HepG2 (cell line): Measurements from ENCODE around the gene SFXN5.

ENCODE experiments used
- ELF1 ChIP-seq: sonication (generic); formaldehyde crosslinking; IDR thresholded peaks from 2 replicates; pipeline ENCODE4 v1.4.0; 2020; ENCODE audit warnings: missing genetic modification reagents
- JUN ChIP-seq: sonication (generic); formaldehyde crosslinking; IDR thresholded peaks from 2 replicates; pipeline ENCODE4 v1.4.0; 2020; ENCODE audit warnings: mild to moderate bottlenecking, missing genetic modification reagents
- NFIB ChIP-seq: sonication (generic); formaldehyde crosslinking; IDR thresholded peaks from 2 replicates; pipeline ENCODE4 v1.9.0; 2021; ENCODE audit warnings: missing genetic modification reagents, mild to moderate bottlenecking, borderline replicate concordance
- NFRKB ChIP-seq: fragments of 450-650 bp; IDR thresholded peaks from 2 replicates; pipeline ENCODE4 v1.6.1; 2017
- PAXIP1 ChIP-seq: sonication (generic); formaldehyde crosslinking; conservative IDR thresholded peaks from 2 replicates; pipeline ENCODE4 v1.4.0; 2020; ENCODE audit warnings: mild to moderate bottlenecking, missing genetic modification reagents, moderate library complexity
- POLR2A ChIP-seq, 2 experiments: IDR thresholded peaks; 2 replicates each; pipeline ENCODE4 v1.6.1; 2011; ENCODE audit warnings: low read depth in 2 of 2, low read length in 2 of 2, mild to moderate bottlenecking in 1 of 2, moderate library complexity in 1 of 2; ENCODE audit not compliant: insufficient read depth in 1 of 2
- ZNF556 ChIP-seq: sonication (generic); formaldehyde crosslinking; IDR thresholded peaks from 2 replicates; pipeline ENCODE4 v1.4.0; 2020; ENCODE audit warnings: mild to moderate bottlenecking, missing genetic modification reagents, borderline replicate concordance
- TF ChIP-seq, protein P1 (sequence below): sonication (generic); formaldehyde crosslinking; IDR thresholded peaks from 2 replicates; pipeline ENCODE4 v1.5.0; 2020; ENCODE audit warnings: mild to moderate bottlenecking, missing genetic modification reagents, moderate library complexity

DNA sequence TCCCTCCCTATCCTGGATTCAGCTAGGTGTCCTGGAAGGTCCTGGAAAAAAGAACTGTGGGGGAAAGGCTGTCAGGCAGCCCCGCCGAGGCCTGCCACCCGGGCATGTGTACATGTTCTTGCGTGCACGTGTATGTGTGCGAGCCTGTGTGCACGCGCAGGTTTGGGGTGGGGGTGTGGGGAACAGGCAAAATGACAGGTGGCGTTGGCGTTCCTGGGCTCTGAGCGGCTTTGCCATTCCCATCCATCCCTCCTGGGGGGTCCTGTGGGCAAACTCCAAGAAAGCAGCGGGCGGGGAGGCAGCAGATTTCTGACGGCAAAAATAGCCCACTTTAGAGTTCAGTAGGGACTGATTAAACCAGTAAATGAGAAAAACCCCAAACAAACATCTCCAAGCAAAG, 118.6 kb downstream of the SFXN5 start:
- no peak for TF ChIP-seq ELF1
- TF ChIP-seq, protein P1, sequence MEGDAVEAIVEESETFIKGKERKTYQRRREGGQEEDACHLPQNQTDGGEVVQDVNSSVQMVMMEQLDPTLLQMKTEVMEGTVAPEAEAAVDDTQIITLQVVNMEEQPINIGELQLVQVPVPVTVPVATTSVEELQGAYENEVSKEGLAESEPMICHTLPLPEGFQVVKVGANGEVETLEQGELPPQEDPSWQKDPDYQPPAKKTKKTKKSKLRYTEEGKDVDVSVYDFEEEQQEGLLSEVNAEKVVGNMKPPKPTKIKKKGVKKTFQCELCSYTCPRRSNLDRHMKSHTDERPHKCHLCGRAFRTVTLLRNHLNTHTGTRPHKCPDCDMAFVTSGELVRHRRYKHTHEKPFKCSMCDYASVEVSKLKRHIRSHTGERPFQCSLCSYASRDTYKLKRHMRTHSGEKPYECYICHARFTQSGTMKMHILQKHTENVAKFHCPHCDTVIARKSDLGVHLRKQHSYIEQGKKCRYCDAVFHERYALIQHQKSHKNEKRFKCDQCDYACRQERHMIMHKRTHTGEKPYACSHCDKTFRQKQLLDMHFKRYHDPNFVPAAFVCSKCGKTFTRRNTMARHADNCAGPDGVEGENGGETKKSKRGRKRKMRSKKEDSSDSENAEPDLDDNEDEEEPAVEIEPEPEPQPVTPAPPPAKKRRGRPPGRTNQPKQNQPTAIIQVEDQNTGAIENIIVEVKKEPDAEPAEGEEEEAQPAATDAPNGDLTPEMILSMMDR (CRISPR knock-in tag) = no peak
- no peak for TF ChIP-seq JUN (CRISPR knock-in tag)
- TF ChIP-seq NFRKB = no peak
- no peak for TF ChIP-seq PAXIP1
- no peak for TF ChIP-seq NFIB (CRISPR knock-in tag)
- no peak for TF ChIP-seq ZNF556 (CRISPR knock-in tag)
- no peak for TF ChIP-seq POLR2A (IDR thresholded peaks at IDR 0.05; ENCODE audit: insufficient read depth in 1 of 2, low read depth in 2 of 2, low read length in 2 of 2)
